Bone marrow (tissue), 2 donors: ENCODE measurements around the gene SP4.
"Not testable (repeated sequence)": the region's sequence is repeated elsewhere in the genome, so short reads cannot be mapped to it uniquely, and the experiment has no call there.

Source experiments
- DNase-seq, 2 donors: peaks; one replicate each; lab custom pipeline; 2025; lab: John Stamatoyannopoulos, UW

SP4 gene

GRCh38 chr7:21526007-21526406 lies 98.1 kb downstream of the SP4 start:
- DNase-seq, result no peak

- no peak for DNase-seq
These were observed 98.6 kb downstream of the SP4 start for GRCh38 chr7:21526448-21526847.

GRCh38 chr7:21532485-21532884 lies 104.6 kb downstream of the SP4 start:
- DNase-seq, result not testable (repeated sequence)

GRCh38 chr7:21533646-21534045 lies 105.8 kb downstream of the SP4 start:
- DNase-seq, result not testable (repeated sequence)

GRCh38 chr7:21536445-21537118 lies 108.7 kb downstream of the SP4 start:
- DNase-seq, result not testable (repeated sequence)

- DNase-seq, result no peak
These were observed 111.1 kb downstream of the SP4 start for GRCh38 chr7:21538936-21539495.

GRCh38 chr7:21542891-21543527 lies 115.1 kb downstream of the SP4 start, which contains the start of gene DNAH11:
Gene DNAH11 (plus strand): TSS chr7:21543039. CDS start chr7:21543246, 207 bp downstream.
- DNase-seq, result peak in 1 of 2 donors; percentile 21

GRCh38 chr7:21543528-21544302 lies 115.8 kb downstream of the SP4 start:
- DNase-seq, result no peak

- DNase-seq, result no peak
These were observed 116.4 kb downstream of the SP4 start for GRCh38 chr7:21544303-21544656.

GRCh38 chr7:21544715-21545114 lies 116.8 kb downstream of the SP4 start:
- DNase-seq, result no peak

GRCh38 chr7:21547501-21547900 lies 119.6 kb downstream of the SP4 start:
- DNase-seq, result no peak

- no peak for DNase-seq
These were observed 120.6 kb downstream of the SP4 start for GRCh38 chr7:21548491-21548890.

GRCh38 chr7:21550076-21550475 lies 122.2 kb downstream of the SP4 start:
- no peak for DNase-seq

GRCh38 chr7:21550821-21551531 lies 123.1 kb downstream of the SP4 start:
- no peak for DNase-seq

- DNase-seq, result no peak
These were observed 134.5 kb downstream of the SP4 start for GRCh38 chr7:21562385-21562784.
